Measurements from ENCODE around the gene WNT1.

DNA sequence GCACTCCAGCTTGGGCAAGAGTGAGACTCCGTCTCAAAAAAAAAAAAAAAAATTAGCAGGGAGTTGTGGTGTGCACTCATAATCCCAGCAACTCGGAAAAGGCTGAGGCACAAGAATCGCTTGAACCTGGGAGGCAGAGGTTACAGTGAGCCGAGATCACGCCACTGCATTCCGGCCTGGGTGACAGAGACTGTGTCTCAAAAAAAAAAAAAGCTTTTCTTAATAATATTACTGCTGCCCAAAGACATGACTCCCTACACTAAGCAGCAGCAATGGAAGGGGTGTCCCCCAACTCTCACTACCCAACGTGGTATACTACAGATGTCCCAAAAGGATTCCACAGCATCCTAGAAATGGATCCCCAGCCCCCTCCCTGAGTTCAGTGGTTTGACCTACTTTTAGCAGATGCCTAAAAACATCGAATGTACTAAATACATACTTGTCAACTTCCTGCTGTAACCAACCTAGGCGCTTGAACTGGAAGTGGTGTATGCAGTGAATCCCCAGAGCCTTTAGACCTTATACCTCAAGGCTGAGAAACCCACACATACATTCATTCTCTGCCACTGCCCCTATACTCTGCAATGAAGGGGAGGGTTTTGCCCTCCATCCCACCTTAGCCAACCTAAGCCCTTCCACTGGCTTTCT, 44.3 kb upstream of the WNT1 start:
- TF ChIP-seq CTCF (IDR thresholded peaks at IDR 0.05; ENCODE audit: extremely low read depth in 1 of 2, insufficient read depth in 1 of 2, low read depth in 1 of 2, low read length in 2 of 2) (no peak), MYC (IDR thresholded peaks at IDR 0.05; ENCODE audit: low read depth, low read length) (no peak), POLR2A (IDR thresholded peaks at IDR 0.05; ENCODE audit: low read depth, low read length) (no peak)

Measured in endothelial cell of umbilical vein (primary cell).